ENCODE measurements around the gene TTC32.
"Not testable (repeated sequence)": the region's sequence is repeated elsewhere in the genome, so short reads cannot be mapped to it uniquely, and the experiment has no call there.

TTC32 gene

DNA sequence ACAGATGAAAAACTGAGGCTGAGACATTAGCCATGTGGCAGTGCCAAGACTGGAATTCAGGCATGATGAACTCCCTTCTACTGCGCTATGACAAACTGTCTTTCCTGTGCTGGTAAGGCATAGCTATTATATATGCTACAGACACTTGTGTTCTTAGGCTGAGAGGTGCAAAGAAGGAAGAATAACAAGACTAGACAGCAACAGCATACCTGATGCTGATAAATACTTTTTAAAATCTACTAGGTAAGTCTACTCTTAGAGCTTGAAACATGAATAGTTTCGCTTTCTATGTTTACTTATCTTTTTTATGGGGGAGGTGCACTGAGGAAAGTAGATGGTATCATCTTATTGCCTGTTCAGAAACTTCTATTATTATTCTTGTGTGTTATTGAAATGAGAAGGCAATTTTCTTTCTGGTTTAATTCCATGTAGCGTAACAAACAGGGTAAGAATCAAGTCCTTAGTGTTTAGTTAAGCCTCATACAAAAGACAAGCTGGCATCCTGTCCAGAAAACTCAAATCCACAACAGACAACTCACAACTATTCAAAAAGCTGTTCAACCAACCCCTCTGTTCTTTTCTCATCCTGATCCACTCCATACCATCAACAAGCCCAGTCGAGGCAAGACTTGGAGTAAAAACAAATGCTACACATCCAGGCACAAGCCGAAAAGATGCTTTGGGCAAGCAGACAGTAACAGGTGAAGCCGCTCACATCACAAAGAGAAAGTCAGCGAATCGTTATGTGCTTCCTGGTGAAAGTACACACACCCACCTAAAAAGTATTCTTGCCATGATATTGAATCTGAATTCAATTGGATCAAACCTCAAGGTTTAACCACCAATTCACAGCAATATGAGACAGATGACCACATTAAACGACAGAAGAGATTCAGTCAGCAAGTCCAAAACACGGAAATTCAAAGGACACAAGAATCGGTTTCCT lies 1.5 kb downstream of the TTC32 start:
- peak; percentile 37 for DNase-seq (ENCODE audit: low spot score)

DNA sequence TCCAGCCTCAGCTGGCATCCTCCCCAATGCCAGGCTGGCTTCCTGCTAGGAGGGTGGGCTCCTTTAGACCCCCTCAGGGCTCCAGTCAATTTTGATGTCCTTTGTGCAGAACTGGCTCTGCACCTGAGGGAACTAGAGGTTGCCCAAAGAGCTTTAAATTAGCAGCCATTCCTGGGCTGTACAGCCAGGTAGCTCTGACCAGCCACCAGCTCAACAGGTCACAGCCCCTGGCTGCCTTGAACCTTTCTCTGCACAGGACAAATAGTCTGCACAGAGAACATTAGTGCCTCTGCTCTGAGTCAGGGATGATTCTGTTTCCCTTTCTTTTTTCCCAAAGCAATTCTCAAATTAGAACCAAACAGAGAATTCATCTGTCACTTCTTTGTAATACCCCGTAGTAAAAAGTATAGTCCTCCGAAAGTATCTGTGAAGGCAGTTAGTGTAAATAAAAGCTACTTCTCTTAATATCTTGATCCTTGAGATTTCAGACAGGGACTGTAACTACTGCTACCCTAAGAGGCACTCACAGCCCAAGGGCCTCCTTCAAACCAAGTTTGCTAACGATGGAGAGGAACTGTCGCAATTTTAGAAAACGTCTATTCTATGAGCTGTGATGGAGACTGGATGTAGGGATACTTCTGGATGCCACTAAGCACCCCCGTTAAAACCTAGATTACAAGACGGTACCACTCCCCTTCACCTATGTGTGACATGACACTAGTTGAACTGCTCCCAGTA lies 3.0 kb downstream of the TTC32 start:
- no peak for DNase-seq (ENCODE audit: low spot score)

DNA sequence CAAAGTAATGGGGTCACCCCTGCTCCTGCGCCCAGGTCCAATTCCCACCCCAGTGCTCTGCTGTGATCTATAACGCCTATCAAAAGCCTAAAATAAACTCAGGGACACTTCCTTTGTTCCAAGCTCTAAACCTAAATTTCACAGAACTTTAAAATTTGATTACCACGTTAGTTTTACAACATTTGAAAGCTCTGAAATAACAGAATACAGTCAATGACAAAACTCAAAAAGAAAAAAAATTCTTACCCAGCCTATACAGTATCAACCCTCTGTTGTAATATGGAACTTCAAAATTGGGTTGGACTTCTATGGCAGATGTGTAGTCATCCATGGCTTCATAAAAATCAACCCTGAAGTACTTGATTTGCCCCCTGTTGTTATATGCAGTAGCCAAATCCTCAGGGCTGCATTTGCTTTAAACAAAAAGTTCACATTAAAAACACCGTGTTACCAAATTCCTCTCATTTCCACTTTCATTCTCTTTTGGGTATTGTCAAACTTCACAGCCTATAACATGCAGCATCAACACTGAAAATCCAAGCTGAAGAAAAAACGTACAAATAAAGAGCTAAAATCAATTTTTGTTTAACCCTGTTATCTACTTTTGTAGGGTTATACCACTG lies 4.0 kb downstream of the TTC32 start:
- no peak for DNase-seq (ENCODE audit: low spot score)

DNA sequence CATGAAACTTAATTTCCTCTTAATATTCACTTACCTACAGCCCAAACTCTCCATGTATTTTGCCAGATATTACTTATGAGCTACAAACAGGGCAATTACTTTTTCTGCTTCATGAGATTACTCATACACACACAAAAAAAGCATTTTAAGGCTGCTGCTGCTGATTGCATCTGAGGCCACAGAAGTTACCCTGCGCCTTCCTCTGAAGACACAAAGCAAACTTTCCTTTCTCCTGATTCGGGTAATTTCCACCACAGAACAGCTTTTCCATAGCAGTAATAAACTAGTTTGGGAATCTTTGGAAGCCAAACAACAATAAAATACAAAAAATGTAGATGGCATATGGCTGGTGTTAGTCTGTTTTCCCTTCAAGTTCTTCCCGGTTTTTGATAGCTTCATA lies 6.2 kb downstream of the TTC32 start:
- DNase-seq (ENCODE audit: low spot score) = no peak

DNA sequence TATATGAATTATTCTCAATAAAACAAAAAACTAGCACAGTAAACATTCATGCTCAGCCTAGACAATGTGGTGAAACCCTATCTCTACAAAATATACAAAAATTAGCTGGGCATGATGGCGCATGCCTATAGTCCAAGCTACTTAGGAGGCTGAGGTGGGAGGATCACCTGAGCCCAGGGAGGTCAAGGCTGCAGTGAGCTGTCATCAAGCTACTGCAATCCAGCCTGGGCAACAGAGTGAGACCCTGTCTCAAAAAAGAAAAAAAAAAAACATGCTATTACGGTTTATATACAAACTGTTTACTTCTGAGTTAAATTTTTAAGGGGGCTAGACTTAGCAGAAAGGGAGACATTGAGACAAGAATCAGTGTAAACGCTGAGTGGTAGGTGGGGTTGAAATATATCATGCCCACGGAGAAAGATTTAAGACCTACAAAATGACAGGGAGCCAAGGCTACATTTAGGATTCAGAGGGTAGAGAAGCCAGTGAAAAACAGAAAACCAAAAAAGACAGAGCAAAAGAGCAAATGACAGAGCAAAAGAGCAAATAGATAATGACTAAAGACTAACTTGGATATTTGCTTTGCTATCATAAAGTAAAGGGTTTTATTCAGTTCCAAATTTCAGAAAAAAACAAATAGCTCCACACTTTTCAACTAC lies 7.5 kb downstream of the TTC32 start:
- DNase-seq (ENCODE audit: low spot score) = no peak

DNA sequence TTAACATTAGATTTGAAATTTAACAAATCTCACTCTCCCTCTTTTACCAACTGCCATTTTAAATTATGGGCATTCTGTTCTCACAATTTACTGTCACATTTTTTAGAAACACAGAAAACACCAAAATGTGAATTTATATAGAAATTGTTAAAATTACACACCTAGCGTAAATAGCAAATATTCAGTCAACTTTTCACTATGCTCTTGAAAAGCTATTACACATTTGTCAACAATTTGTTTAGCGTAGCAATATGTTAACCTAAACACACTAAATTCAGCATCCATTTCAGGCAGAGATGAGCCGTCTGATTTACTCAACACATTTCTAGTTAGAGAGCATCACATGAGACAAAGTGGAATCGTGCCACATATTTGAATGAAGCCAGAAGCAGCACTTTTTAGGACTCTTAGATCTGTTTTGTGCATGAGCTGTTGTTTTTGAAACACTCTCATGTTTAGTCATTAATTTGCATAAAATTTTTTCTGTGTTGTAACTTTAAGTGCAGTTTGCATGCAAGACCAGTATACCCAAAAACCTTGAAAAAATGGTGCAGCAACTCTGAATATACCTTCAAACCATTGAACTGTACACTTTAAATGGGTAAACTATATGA lies 8.2 kb downstream of the TTC32 start:
- DNase-seq (ENCODE audit: low spot score) = no peak

DNA sequence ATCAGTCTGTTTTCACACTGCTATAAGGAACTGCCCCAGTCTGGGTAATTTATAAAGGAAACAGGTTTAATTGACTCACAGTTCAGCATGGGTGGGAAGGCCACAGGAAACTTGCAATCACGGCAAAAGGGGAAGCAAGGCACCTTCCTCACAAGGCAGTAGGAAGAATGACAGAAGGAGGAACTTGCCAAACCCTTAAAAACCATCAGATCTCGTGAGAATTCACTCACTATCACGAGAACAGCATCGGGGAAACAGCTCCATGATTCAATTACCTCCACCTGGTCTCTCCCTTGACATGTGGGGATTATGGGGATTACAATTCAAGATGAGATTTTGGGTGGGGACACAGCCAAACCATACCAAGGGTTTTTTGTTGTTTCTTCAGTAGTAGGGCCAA lies 9.8 kb downstream of the TTC32 start:
- not testable (repeated sequence) for DNase-seq (ENCODE audit: low spot score)

DNA sequence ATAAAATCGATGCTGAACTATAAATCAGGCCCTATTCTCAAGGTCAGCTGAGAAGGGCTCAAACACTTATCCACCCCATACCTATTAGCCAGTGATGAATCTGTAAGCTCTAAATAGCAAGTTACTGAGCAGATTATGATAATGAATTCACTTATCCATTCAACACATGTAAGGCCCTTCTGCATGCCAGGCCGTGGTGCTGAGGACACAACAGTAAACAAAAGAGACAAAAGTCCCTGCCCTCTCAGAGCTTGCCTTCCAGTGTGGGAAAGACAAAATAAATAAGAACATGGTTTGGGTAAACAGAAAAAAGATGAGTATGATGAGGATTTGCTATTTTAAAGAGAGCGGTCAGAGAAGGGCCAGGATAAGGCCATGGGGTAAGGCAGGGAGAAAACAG lies 11.7 kb downstream of the TTC32 start:
- no peak for DNase-seq (ENCODE audit: low spot score)

DNA sequence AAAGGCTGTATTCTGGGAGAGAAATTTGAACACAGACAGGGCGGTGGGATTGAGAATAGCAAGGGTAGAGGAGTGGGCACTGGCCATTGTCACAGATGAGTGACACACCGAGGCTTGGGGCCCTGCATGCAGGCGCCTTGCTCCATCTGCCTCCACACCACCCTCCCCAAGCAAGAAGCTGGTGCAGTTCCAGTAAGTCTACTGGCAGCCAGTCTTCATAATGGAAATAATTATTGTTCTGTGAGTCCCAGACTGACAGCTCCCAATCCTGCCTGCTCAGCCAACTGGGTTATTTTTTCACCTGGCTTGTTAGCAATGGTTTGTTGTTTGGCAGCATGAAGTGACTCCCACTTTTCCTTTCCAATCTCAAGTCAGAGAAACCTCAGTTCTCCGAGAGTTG lies 13.0 kb downstream of the TTC32 start:
- DNase-seq (ENCODE audit: low spot score) = no peak

DNA sequence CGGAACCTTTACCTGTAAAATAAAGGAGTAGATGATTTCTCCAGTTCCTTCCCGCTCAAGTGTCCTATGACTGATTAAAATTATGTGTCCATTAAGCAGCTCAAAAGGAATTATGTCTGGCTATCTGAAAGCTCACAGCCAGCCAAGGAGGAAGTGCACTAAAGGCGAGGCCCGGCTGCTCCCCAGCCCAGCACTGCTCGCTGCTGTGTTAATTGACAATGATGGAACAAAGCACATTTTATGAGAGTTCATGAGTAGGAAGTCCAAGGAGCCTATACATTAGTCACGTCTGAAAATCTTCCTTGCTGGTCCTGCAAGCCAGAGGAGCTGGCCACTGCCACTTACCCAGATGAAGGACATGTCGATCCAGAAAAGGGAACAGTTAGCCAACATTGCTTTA lies 14.3 kb downstream of the TTC32 start:
- DNase-seq (ENCODE audit: low spot score) = no peak

DNA sequence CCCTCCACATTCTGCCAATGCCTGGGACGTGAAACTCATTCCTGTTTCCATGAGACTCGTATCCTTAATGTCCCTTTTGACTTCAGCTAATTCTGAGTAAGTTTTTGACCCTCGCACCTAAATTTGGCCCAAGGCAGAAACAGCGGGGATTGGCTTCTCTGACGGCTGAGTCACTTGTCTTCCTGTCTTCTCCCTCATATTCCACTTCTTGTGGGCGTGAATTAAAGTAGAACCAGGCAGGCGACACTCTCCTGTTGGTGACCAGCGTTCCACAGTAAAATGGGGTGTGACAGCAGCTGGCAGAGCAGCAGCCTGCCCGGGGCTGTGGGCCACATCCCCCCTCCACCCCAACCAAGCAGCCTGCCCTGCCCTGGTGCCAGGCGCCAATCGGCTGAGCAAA lies 15.5 kb downstream of the TTC32 start:
- no peak for DNase-seq (ENCODE audit: low spot score)

DNA sequence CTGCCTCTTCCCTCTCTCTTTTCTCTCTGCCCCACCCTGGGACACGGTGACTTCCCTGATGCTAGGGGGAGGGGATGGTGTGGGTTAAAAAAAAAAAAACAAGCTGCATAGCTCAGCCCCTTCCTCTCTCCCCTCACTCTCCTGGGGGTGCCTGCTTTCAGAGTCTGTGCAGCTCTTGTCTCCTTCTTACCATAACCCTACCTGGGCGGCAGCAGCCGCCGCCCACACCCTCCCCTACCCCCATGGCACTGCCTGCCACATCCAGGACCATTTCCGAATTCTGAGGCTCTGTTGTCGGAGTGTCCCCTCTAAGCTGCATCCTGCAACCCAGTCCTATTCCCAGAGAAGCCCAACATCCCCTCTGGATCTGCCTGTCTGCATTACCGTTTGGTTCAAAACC lies 16.0 kb downstream of the TTC32 start:
- DNase-seq (ENCODE audit: low spot score) = no peak

DNA sequence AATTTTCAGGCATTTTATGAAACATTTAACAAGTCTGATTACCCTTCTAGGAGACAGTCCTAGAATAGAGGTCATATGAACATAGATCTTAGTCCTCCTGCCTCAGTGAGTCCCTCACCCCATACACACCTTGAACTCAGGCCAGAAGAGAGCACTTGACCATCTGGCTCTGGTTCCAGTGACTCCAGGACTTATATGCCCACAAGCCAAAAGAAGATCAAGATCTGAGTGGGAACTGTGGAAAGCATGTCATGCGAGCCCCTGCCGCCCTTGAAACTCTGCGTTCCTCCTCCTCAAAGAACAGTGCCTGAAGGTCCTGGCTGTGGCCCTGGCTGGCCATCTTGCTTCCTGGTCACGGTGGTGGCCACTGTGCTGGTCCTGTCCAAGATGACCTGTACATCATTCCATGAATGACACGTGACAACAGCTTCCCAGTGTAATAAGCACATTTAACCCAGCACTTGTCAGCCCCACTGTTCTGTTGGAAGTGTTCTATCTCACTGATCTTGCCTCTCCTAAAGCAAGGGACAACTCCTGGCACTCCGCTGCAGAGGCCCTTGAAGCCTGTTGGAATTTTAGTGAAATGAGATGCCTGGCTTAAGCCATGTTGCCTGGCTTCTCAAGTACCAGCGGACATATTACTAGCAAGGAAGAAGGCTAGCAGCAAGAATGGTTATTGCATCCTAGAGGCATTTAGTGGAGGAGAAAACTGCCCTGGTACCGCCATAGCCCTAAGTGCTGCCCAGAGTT lies 17.6 kb downstream of the TTC32 start:
- no peak for DNase-seq (ENCODE audit: low spot score)

DNA sequence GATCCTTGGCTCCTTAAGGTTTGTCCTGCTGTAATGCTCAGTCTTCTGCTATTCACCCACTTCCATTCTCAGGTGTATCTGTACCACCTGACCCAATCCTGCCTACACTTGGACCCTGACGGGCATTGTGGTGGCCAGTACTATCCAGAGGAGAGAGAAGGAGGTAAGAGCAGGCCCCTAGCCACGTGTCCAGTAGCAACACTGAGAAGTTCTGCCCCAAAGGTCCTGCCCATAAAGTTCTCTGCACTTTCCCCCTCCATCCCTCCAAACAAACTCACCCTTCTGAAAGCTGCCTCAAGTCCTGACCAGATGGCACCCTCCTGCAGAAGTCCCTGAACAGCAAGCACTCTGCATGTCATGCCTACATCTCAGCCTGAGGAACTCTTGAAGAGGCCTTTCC lies 18.3 kb downstream of the TTC32 start:
- no peak for DNase-seq (ENCODE audit: low spot score)

DNA sequence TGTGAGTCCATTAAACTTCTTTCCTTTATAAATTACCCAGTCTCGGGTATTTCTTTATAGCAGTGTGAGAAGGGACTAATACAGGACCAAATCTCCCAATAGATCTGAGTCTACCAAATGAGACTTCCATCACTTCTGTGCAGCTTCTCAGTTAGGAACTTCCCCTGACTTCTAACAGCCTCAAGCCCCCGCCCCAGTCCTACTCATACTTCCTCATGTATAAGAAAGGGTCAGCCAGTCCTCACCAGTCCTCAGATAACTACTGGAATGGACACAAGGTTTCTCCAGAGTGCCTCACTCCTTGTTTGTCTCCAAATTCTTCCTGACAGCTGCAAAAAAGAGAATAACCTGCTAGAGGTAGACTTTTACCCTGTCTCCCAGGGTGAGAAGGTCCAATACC lies 19.5 kb downstream of the TTC32 start:
- DNase-seq (ENCODE audit: low spot score) = no peak

DNA sequence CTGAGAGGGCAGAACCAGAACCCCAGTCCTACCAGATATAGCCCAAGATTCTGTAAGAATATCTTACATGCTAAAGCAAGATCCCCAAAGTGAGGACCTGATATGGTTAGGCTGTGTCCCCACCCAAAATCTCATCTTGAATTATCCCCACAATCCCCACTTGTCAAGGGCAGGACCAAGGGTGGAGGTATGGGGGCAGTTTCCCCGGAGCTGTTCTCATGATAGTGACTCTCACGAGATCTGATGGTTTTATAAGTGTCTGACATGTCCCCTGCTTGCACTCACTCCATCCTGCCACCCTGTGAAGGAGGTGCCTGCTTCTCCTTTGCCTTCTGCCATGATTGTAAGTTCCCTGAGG lies 19.9 kb downstream of the TTC32 start:
- no peak for DNase-seq (ENCODE audit: low spot score)

DNA sequence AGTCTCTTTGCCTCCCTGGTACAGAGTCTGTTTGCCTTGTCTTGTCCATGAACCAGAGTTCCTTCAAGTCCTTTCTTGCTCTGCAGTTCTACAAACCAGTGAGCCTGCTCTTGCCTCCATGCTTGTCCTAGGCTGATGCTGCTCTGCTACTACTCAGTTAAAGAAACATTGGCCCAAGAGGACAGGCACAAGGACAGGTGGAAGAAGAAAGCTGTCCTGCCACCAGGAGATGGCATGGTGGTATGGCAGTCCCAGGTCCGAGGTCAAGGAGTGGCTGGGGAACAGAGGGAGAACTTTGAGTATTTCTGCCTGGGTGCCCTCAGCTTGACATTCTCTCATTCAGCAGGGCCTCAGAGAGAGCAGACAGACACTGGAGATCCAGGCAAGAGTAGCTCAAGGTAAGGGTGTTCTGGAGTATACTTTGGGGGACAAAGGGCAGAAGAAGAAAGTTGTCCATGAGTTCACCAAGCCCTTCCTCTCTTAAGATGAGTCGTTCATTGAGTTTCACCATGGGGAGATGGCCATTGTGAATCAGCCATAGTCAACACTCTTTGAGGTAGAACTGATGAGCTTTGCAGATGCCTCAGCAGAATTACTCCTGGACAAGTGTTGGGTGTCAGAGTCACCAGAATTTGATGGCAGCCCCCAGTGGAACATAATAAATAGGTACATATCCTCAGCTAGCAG lies 20.4 kb downstream of the TTC32 start:
- DNase-seq (ENCODE audit: low spot score) = no peak

DNA sequence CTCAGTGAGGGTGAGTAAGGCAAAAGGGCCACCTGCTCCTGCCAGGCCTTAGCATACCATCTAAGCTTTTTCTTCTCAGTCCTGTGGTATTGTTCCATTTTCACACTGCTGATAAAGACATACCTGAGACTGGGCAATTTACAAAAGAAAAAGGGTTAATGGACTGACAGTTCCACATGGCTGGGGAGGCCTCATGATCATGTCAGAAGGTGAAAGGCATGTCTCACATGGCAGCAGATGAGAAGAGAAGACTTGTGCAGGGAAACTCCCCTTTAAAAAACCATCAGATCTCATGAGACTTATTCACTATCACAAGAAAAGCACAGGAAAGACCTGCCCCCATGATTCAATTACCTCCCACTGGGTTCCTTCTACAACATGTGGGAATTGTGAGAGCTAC lies 21.6 kb downstream of the TTC32 start:
- not testable (repeated sequence) for DNase-seq (ENCODE audit: low spot score)

DNA sequence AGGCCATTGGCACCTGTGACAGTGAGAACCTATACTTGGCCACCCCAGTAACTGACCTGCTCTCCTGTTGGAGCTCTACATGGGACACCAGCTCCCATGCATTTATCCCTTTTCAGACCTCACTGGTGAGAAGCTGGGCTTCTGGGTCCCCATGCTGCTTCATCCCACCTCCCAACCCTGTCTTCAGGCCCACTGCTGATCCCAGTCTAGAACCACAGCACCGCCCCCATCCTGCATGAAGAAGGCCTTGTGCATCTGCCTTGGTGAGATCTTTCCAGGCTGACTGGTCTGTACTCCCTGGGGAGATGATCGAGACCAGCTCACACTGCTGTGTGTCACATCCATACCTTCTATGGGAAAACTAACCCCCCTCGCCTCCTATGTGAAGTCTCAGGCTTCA lies 22.7 kb downstream of the TTC32 start:
- no peak for DNase-seq (ENCODE audit: low spot score)

DNA sequence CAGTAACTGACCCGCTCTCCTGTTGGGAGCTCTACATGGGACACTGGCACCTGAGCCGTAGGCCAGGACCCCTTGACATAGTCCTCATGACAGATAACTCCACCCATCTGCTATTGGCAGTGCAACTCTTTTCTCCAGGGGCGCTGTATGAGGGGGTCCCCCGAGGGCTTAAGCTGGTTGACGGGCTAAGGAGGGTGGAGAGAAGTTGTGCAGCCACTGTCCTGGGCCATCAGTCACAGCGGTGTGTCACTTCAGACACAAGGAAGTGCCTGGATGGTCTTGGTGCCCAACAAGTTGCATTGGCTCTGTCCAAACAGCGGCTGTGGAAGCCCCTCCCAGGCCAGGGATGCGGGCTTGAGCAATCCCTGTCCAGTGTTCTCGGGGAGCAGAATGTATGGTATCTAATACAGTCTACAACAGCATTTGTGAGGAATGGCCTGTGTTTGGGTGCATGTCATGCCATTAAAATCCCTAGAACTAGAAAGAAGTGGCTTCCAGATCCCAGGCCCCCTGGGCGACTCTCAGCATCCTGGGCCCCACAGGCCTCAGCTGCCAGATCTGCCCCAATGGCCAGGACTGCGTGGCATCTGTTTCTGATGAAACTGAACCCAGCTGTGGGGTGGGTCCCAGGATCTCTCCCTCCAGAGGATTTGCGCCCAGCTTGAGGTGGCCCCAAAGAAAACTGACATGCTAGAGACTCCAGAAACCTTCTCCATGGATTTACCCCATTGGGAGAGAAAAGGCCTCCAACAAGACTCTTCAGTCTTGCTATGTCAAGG lies 23.3 kb downstream of the TTC32 start:
- DNase-seq (ENCODE audit: low spot score) = no peak

Data from CD4-positive, alpha-beta T cell treated with Interleukin-6 at 100 ng/mL for 8 hours (primary cell).